CD4-positive, alpha-beta T cell treated with Interferon alpha-2 for 1 hour (primary cell): Measurements from ENCODE around the gene GPR135.
"Not testable (repeated sequence)": the region's sequence is repeated elsewhere in the genome, so short reads cannot be mapped to it uniquely, and the experiment has no call there.

Experiments used
- DNase-seq, 2 donors: peaks; one replicate each; pipeline ENCODE4 v3.0.0-alpha.2; 2020 to 2022

GPR135 gene

GRCh38 chr14:59464486-59465315 lies 479 bp downstream of the GPR135 start:
- DNase-seq: peak; percentile 35 to 61

- no peak for DNase-seq
Measured at GRCh38 chr14:59463787-59464485, 1.2 kb downstream of the GPR135 start.

- no peak for DNase-seq
Measured at GRCh38 chr14:59461891-59462290, 3.3 kb downstream of the GPR135 start.

GRCh38 chr14:59460378-59460777 lies 4.8 kb downstream of the GPR135 start:
- DNase-seq: no peak

GRCh38 chr14:59458486-59458885 lies 6.7 kb downstream of the GPR135 start:
- no peak for DNase-seq

GRCh38 chr14:59455411-59455810 lies 9.8 kb downstream of the GPR135 start:
- no peak for DNase-seq

GRCh38 chr14:59454139-59454538 lies 11.0 kb downstream of the GPR135 start:
- DNase-seq: no peak

- no peak for DNase-seq
Measured at GRCh38 chr14:59451849-59452248, 13.3 kb downstream of the GPR135 start.

- DNase-seq: no peak
Measured at GRCh38 chr14:59450716-59451115, 14.5 kb downstream of the GPR135 start.

GRCh38 chr14:59448673-59449072 lies 16.5 kb downstream of the GPR135 start:
- not testable (repeated sequence) for DNase-seq

- no peak for DNase-seq
Measured at GRCh38 chr14:59439256-59439965, 25.8 kb downstream of the GPR135 start.

GRCh38 chr14:59438195-59438647 lies 27.0 kb downstream of the GPR135 start:
- DNase-seq: no peak

GRCh38 chr14:59435987-59436386 lies 29.2 kb downstream of the GPR135 start:
- DNase-seq: no peak

GRCh38 chr14:59435101-59435500 lies 30.1 kb downstream of the GPR135 start:
- DNase-seq: no peak

- DNase-seq: no peak
Measured at GRCh38 chr14:59429790-59430189, 35.4 kb downstream of the GPR135 start.

GRCh38 chr14:59428581-59429012 lies 36.6 kb downstream of the GPR135 start:
- no peak for DNase-seq

GRCh38 chr14:59427653-59428580 lies 37.3 kb downstream of the GPR135 start:
- DNase-seq: no peak

GRCh38 chr14:59425322-59425935 lies 39.8 kb downstream of the GPR135 start:
- DNase-seq: no peak

GRCh38 chr14:59424341-59425071 lies 40.7 kb downstream of the GPR135 start:
- no peak for DNase-seq

- no peak for DNase-seq
Measured at GRCh38 chr14:59422069-59422881, 42.9 kb downstream of the GPR135 start.
